Ovary (tissue), 3 donors: ENCODE measurements around the gene CRYBB2.

Source experiments
- POLR2A ChIP-seq: fragments of 450-650 bp; IDR thresholded peaks from one replicate; pipeline ENCODE4 v1.6.1; 2017; ENCODE audit warnings: antibody characterized with exemption, mild to moderate bottlenecking, moderate library complexity
- TF ChIP-seq, protein P1 (sequence below), 3 donors: fragments of 450-650 bp in 2 of 3; fragments of 200-600 bp in 1 of 3; IDR thresholded peaks; one replicate each; pipeline versions ENCODE4 v1.5.1 to v1.8.0; 2016 to 2022; ENCODE audit warnings: antibody characterized with exemption in 3 of 3, mild to moderate bottlenecking in 1 of 3
- donor health status: DM: no; HTN: no; CAD: no.

GRCh38 chr22:25216230-25216629 is 3.2 kb upstream of the CRYBB2 start:
- TF ChIP-seq, protein P1, sequence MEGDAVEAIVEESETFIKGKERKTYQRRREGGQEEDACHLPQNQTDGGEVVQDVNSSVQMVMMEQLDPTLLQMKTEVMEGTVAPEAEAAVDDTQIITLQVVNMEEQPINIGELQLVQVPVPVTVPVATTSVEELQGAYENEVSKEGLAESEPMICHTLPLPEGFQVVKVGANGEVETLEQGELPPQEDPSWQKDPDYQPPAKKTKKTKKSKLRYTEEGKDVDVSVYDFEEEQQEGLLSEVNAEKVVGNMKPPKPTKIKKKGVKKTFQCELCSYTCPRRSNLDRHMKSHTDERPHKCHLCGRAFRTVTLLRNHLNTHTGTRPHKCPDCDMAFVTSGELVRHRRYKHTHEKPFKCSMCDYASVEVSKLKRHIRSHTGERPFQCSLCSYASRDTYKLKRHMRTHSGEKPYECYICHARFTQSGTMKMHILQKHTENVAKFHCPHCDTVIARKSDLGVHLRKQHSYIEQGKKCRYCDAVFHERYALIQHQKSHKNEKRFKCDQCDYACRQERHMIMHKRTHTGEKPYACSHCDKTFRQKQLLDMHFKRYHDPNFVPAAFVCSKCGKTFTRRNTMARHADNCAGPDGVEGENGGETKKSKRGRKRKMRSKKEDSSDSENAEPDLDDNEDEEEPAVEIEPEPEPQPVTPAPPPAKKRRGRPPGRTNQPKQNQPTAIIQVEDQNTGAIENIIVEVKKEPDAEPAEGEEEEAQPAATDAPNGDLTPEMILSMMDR (IDR thresholded peaks at IDR 0.05) = no peak
- TF ChIP-seq POLR2A = no peak
